Ramos (cell line): ENCODE data around the gene NLGN1.
"Not testable (repeated sequence)": the region's sequence is repeated elsewhere in the genome, so short reads cannot be mapped to it uniquely, and the experiment has no call there.

Experiments used
- in situ Hi-C: fragments of 300-500 bp; cut with MboI; formaldehyde crosslinking; loops from one replicate; pipeline ENCODE4 v1.14.3; 2022; ENCODE audit warnings: low sequenced_read_pairs; ENCODE audit not compliant: unreplicated experiment

NLGN1 gene

GRCh38 chr3:174191895-174192294 is 794.4 kb downstream of the NLGN1 start:
- in situ Hi-C loops, result no loop called here

- in situ Hi-C loops, result no loop called here
Measured at GRCh38 chr3:174192471-174192870, 794.9 kb downstream of the NLGN1 start.

- in situ Hi-C loops, result no loop called here
Measured at GRCh38 chr3:174193604-174194003, 796.1 kb downstream of the NLGN1 start.

GRCh38 chr3:174197416-174197815 is 799.9 kb downstream of the NLGN1 start:
- in situ Hi-C loops, result no loop called here

GRCh38 chr3:174198199-174198598 is 800.7 kb downstream of the NLGN1 start:
- in situ Hi-C loops, result no loop called here

- in situ Hi-C loops, result no loop called here
Measured at GRCh38 chr3:174199696-174200095, 802.2 kb downstream of the NLGN1 start.

GRCh38 chr3:174202116-174202515 is 804.6 kb downstream of the NLGN1 start:
- in situ Hi-C loops, result no loop called here

- in situ Hi-C loops, result no loop called here
Measured at GRCh38 chr3:174202561-174202960, 805.0 kb downstream of the NLGN1 start.

GRCh38 chr3:174204765-174205164 is 807.2 kb downstream of the NLGN1 start:
- in situ Hi-C loops, result no loop called here

- in situ Hi-C loops, result no loop called here
Measured at GRCh38 chr3:174206607-174207192, 809.2 kb downstream of the NLGN1 start.

GRCh38 chr3:174208161-174208560 is 810.6 kb downstream of the NLGN1 start:
- in situ Hi-C loops, result no loop called here

- in situ Hi-C loops, result not testable (repeated sequence)
Measured at GRCh38 chr3:174211896-174212295, 814.4 kb downstream of the NLGN1 start.

GRCh38 chr3:174215456-174215855 is 817.9 kb downstream of the NLGN1 start:
- in situ Hi-C loops, result no loop called here

- in situ Hi-C loops, result no loop called here
Measured at GRCh38 chr3:174216019-174216418, 818.5 kb downstream of the NLGN1 start.

- in situ Hi-C loops, result no loop called here
Measured at GRCh38 chr3:174216946-174217718, 819.6 kb downstream of the NLGN1 start.

GRCh38 chr3:174218016-174218415 is 820.5 kb downstream of the NLGN1 start:
- in situ Hi-C loops, result no loop called here

- in situ Hi-C loops, result no loop called here
Measured at GRCh38 chr3:174219738-174220137, 822.2 kb downstream of the NLGN1 start.

GRCh38 chr3:174220775-174221554 is 823.4 kb downstream of the NLGN1 start:
- in situ Hi-C loops, result no loop called here

- in situ Hi-C loops, result no loop called here
Measured at GRCh38 chr3:174223042-174223441, 825.5 kb downstream of the NLGN1 start.

- in situ Hi-C loops, result no loop called here
Measured at GRCh38 chr3:174223626-174224025, 826.1 kb downstream of the NLGN1 start.

- in situ Hi-C loops, result no loop called here
Measured at GRCh38 chr3:174229916-174230315, 832.4 kb downstream of the NLGN1 start.
